Esophagus (tissue), 2 donors: ENCODE measurements around the gene TMEM41A. TPM values are rescaled to one million over a fixed set of nuclear protein-coding genes. Genes with fewer than 3 reads are reported as not detected.

ENCODE experiments used
- H3K27ac ChIP-seq, 2 donors: one replicate each; pipeline ENCODE4 v1.5.1; 2013; ENCODE audit warnings: low read depth in 2 of 2, mild to moderate bottlenecking in 2 of 2, inconsistent platforms in 1 of 2, low read length in 1 of 2, moderate library complexity in 1 of 2
- H3K27me3 ChIP-seq, 2 donors: one replicate each; pipeline ENCODE4 v1.6.1; 2013; ENCODE audit warnings: low read length in 2 of 2, control low read depth in 1 of 2, mild to moderate bottlenecking in 1 of 2; ENCODE audit not compliant: insufficient read depth in 2 of 2, control insufficient read depth in 1 of 2
- H3K36me3 ChIP-seq, 2 donors: one replicate each; pipeline ENCODE4 v1.6.1; 2013; ENCODE audit warnings: low read length in 1 of 2; ENCODE audit not compliant: control insufficient read depth in 2 of 2, insufficient read depth in 2 of 2
- H3K4me1 ChIP-seq, 2 donors: one replicate each; pipeline ENCODE4 v1.6.1; 2013; ENCODE audit warnings: low read length in 1 of 2; ENCODE audit not compliant: control insufficient read depth in 2 of 2, insufficient read depth in 2 of 2
- H3K4me3 ChIP-seq, 2 donors: one replicate each; pipeline ENCODE4 v1.5.1; 2013; ENCODE audit warnings: low read length in 2 of 2, mild to moderate bottlenecking in 2 of 2, low read depth in 1 of 2, moderate library complexity in 1 of 2
- H3K9me3 ChIP-seq, 2 donors: one replicate each; pipeline ENCODE4 v1.6.1; 2013; ENCODE audit warnings: mild to moderate bottlenecking in 2 of 2, low read depth in 1 of 2, low read length in 1 of 2, moderate library complexity in 1 of 2; ENCODE audit not compliant: control insufficient read depth in 2 of 2, insufficient read depth in 1 of 2
- WGBS, 2 donors: extraction: QIAGEN DNeasy Blood & Tissue Kit; methylation state at CpG; one replicate each; pipeline ENCODE4 v1.1.7; 2013; 5-methylcytosine and 5-hydroxymethylcytosine counted together
- polyA plus RNA-seq, 2 donors: library from polyadenylated mRNA; stranded (reverse); fragments of 200-250 nt; gene quantifications; one replicate each; pipeline ENCODE4 v1.2.3, GENCODE V29; 2013
- donor health status: healthy with polysubstance abuse.
- donor health status: Bipolar disorder and iron deficiency.

The TMEM41A gene
- polyA plus RNA-seq: 10 to 100 TPM; 10.0 to 19.1 TPM

GRCh38 chr3:185498503-185499396 is at the start of gene TMEM41A:
Gene TMEM41A (minus strand): TSS chr3:185499035. CDS start chr3:185498961, 74 bp downstream.
- H3K4me3 ChIP-seq: peak within 1 kb of the TSS; percentile 75 to 97
- peak within 1 kb of the TSS; percentile 85 to 95 for H3K27ac ChIP-seq
- no peaks in the 10 kb centered on the region for H3K27me3 ChIP-seq
- H3K9me3 ChIP-seq: no peaks in the 10 kb centered on the region
- WGBS, 2 donors: 1% methylated on average over 70 to 82 of the region's 82 CpGs
- peaks cover 0 to 3% of the 10 kb centered on the region in 2 donors for H3K4me1 ChIP-seq
- peaks cover 5 to 13% of the 10 kb centered on the region in 2 donors for H3K36me3 ChIP-seq

GRCh38 chr3:185540695-185541094 is 41.9 kb upstream of the TMEM41A start:
- no peak overlapping the region for H3K27ac ChIP-seq
- no peaks in the 10 kb centered on the region for H3K36me3 ChIP-seq
- H3K4me3 ChIP-seq: no peak overlapping the region
- no peaks in the 10 kb centered on the region for H3K4me1 ChIP-seq
- no peaks in the 10 kb centered on the region for H3K9me3 ChIP-seq
- WGBS, 2 donors: 87 to 89% methylated on average over 7 of the region's 7 CpGs
- no peaks in the 10 kb centered on the region for H3K27me3 ChIP-seq

- 73 to 79% methylated on average over 2 of the region's 2 CpGs for WGBS, 2 donors
- Histone ChIP-seq H3K27ac (no peak overlapping the region), H3K27me3 (no peaks in the 10 kb centered on the region)
Measured at GRCh38 chr3:185539934-185540333, 41.1 kb upstream of the TMEM41A start.

GRCh38 chr3:185537369-185537970 is 38.6 kb upstream of the TMEM41A start:
- H3K9me3 ChIP-seq: no peaks in the 10 kb centered on the region
- WGBS, 2 donors: 23 to 31% methylated on average over 9 of the region's 9 CpGs
- H3K4me1 ChIP-seq: no peaks in the 10 kb centered on the region
- H3K36me3 ChIP-seq: no peaks in the 10 kb centered on the region
- no peaks in the 10 kb centered on the region for H3K27me3 ChIP-seq
- peak overlapping the region; percentile 88 to 94 for H3K27ac ChIP-seq
- H3K4me3 ChIP-seq: no peak overlapping the region

More at GRCh38 chr3:185539934-185540333, 41.1 kb upstream of the TMEM41A start:
- H3K4me3 ChIP-seq: no peak overlapping the region
- H3K9me3 ChIP-seq: no peaks in the 10 kb centered on the region
- H3K36me3 ChIP-seq: no peaks in the 10 kb centered on the region
- no peaks in the 10 kb centered on the region for H3K4me1 ChIP-seq

GRCh38 chr3:185534511-185534910 is 35.7 kb upstream of the TMEM41A start:
- H3K9me3 ChIP-seq: no peaks in the 10 kb centered on the region
- H3K36me3 ChIP-seq: no peaks in the 10 kb centered on the region
- H3K27ac ChIP-seq: no peak overlapping the region
- H3K27me3 ChIP-seq: no peaks in the 10 kb centered on the region
- 87 to 93% methylated on average over 2 of the region's 2 CpGs for WGBS, 2 donors
- H3K4me1 ChIP-seq: no peaks in the 10 kb centered on the region
- H3K4me3 ChIP-seq: no peak overlapping the region

- H3K9me3 ChIP-seq: no peaks in the 10 kb centered on the region
- no peaks in the 10 kb centered on the region for H3K36me3 ChIP-seq
- H3K4me3 ChIP-seq: no peak overlapping the region
- no peak overlapping the region for H3K27ac ChIP-seq
- 53 to 59% methylated on average over 5 of the region's 5 CpGs for WGBS, 2 donors
- no peaks in the 10 kb centered on the region for H3K27me3 ChIP-seq
- no peaks in the 10 kb centered on the region for H3K4me1 ChIP-seq
Measured at GRCh38 chr3:185532901-185533300, 34.1 kb upstream of the TMEM41A start.

- H3K9me3 ChIP-seq: no peaks in the 10 kb centered on the region
- H3K27ac ChIP-seq: no peak overlapping the region
- H3K4me1 ChIP-seq: peaks cover 0 to 6% of the 10 kb centered on the region in 2 donors
- no peaks in the 10 kb centered on the region for H3K27me3 ChIP-seq
- H3K36me3 ChIP-seq: no peaks in the 10 kb centered on the region
- H3K4me3 ChIP-seq: no peak overlapping the region
- WGBS, 2 donors: 52 to 59% methylated on average over 5 of the region's 5 CpGs
Measured at GRCh38 chr3:185530856-185531255, 32.0 kb upstream of the TMEM41A start.

- Histone ChIP-seq H3K27me3 (no peaks in the 10 kb centered on the region), H3K27ac (peak overlapping the region in 1 of 2 donors; percentile 41), H3K4me1 (peaks cover 0 to 6% of the 10 kb centered on the region in 2 donors), H3K36me3 (no peaks in the 10 kb centered on the region), H3K4me3 (no peak overlapping the region), H3K9me3 (no peaks in the 10 kb centered on the region)
- 70 to 75% methylated on average over 6 of the region's 6 CpGs for WGBS, 2 donors
Measured at GRCh38 chr3:185528532-185528931, 29.7 kb upstream of the TMEM41A start.

DNA sequence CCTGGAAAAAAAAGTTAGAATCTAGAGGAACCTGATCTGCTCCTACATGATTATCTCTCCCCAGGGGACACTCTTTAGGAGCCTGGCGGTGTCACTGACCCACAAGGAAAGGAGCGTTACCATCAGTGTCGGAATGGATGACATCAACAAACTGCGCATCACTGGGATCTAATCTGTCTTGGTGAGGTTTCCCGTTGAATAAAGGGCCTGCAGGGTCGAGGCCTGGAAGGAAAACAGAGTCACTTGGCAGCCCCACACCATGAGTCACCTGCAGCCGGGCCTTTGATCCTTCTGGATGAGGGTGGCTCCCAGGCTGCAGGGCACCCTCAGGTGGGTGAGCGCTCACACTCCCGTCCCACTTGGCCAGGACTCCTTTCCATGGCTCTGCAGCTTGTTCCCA is 28.5 kb upstream of the TMEM41A start:
- Histone ChIP-seq H3K9me3 (no peaks in the 10 kb centered on the region), H3K4me1 (peaks cover 0 to 6% of the 10 kb centered on the region in 2 donors), H3K27me3 (no peaks in the 10 kb centered on the region), H3K4me3 (no peak overlapping the region), H3K36me3 (no peaks in the 10 kb centered on the region), H3K27ac (peak overlapping the region; percentile 18 to 75)
- 48 to 56% methylated on average over 9 of the region's 9 CpGs for WGBS, 2 donors
